HG03196 (cell line): ENCODE data around the gene SLIT3.

ENCODE experiments used
- ATAC-seq: cut with Tn5 transposase; IDR thresholded peaks from one replicate; pipeline ENCODE4 v1.9.1; 2021; ENCODE audit not compliant: unreplicated experiment

Gene SLIT3

GRCh38 chr5:168976311-168976970, 324.5 kb downstream of the SLIT3 start:
- ATAC-seq: no peak

GRCh38 chr5:168975331-168975730, 325.6 kb downstream of the SLIT3 start:
- no peak for ATAC-seq

GRCh38 chr5:168974082-168974481, 326.9 kb downstream of the SLIT3 start:
- no peak for ATAC-seq

- no peak for ATAC-seq
Observed at GRCh38 chr5:168972731-168973130, 328.2 kb downstream of the SLIT3 start.

GRCh38 chr5:168971100-168971499, 329.8 kb downstream of the SLIT3 start:
- no peak for ATAC-seq

GRCh38 chr5:168969326-168969886, 331.5 kb downstream of the SLIT3 start:
- no peak for ATAC-seq

- ATAC-seq: no peak
Observed at GRCh38 chr5:168967882-168968620, 332.9 kb downstream of the SLIT3 start.

- no peak for ATAC-seq
Observed at GRCh38 chr5:168965638-168966037, 335.3 kb downstream of the SLIT3 start.

- no peak for ATAC-seq
Observed at GRCh38 chr5:168964182-168964581, 336.8 kb downstream of the SLIT3 start.

GRCh38 chr5:168962306-168962705, 338.6 kb downstream of the SLIT3 start:
- ATAC-seq: no peak

- no peak for ATAC-seq
Observed at GRCh38 chr5:168961681-168962080, 339.3 kb downstream of the SLIT3 start.

GRCh38 chr5:168960497-168960896, 340.4 kb downstream of the SLIT3 start:
- ATAC-seq: no peak

GRCh38 chr5:168953351-168953750, 347.6 kb downstream of the SLIT3 start:
- no peak for ATAC-seq

- ATAC-seq: no peak
Observed at GRCh38 chr5:168952196-168952595, 348.7 kb downstream of the SLIT3 start.

- ATAC-seq: no peak
Observed at GRCh38 chr5:168951769-168952168, 349.2 kb downstream of the SLIT3 start.

- ATAC-seq: no peak
Observed at GRCh38 chr5:168951356-168951755, 349.6 kb downstream of the SLIT3 start.

GRCh38 chr5:168950241-168950951, 350.5 kb downstream of the SLIT3 start:
- ATAC-seq: no peak

GRCh38 chr5:168948746-168949145, 352.2 kb downstream of the SLIT3 start:
- ATAC-seq: no peak

GRCh38 chr5:168947212-168947868, 353.6 kb downstream of the SLIT3 start:
- ATAC-seq: no peak

- no peak for ATAC-seq
Observed at GRCh38 chr5:168946363-168946762, 354.6 kb downstream of the SLIT3 start.

- ATAC-seq: no peak
Observed at GRCh38 chr5:168944004-168944403, 356.9 kb downstream of the SLIT3 start.
